Glutamatergic neuron (in vitro differentiated cells): ENCODE results near the gene FOXL1. TPM values are rescaled to one million over a fixed set of nuclear protein-coding genes. Genes with fewer than 3 reads are reported as not detected.
A peak's percentile ranks its signal among the peaks of the same experiment; 100 is the strongest.

ENCODE experiments used
- DNase-seq: peaks from one replicate; pipeline ENCODE4 v3.0.0; 2022
- H3K27ac Mint-ChIP-seq: one replicate; pipeline ENCODE4 v1.8.0; 2020; ENCODE audit warnings: mild to moderate bottlenecking, mixed read lengths, inconsistent platforms; ENCODE audit not compliant: unreplicated experiment
- H3K27me3 Mint-ChIP-seq: one replicate; pipeline ENCODE4 v1.8.0; 2020; ENCODE audit warnings: mild to moderate bottlenecking, moderate library complexity, mixed read lengths, inconsistent platforms; ENCODE audit not compliant: unreplicated experiment
- H3K36me3 Mint-ChIP-seq: one replicate; pipeline ENCODE4 v1.8.0; 2020; ENCODE audit warnings: mild to moderate bottlenecking, mixed read lengths, inconsistent platforms; ENCODE audit not compliant: unreplicated experiment
- H3K4me1 Mint-ChIP-seq: one replicate; pipeline ENCODE4 v1.8.0; 2020; ENCODE audit warnings: mild to moderate bottlenecking, low read depth, mixed read lengths, inconsistent platforms; ENCODE audit not compliant: unreplicated experiment
- H3K4me3 Mint-ChIP-seq: one replicate; pipeline ENCODE4 v1.8.0; 2020; ENCODE audit warnings: mild to moderate bottlenecking, mixed read lengths, inconsistent platforms; ENCODE audit not compliant: unreplicated experiment
- H3K9me3 Mint-ChIP-seq: one replicate; pipeline ENCODE4 v1.8.0; 2020; ENCODE audit warnings: mild to moderate bottlenecking, moderate library complexity, mixed read lengths, inconsistent platforms; ENCODE audit not compliant: unreplicated experiment
- total RNA-seq: library from RNA; stranded (reverse); fragmentation: NEBNext Ultra II Directional; extraction: Animal tissue kit (Norgen Biotek cat#: 25700); gene quantifications from one replicate; pipeline ENCODE4 v1.2.1, GENCODE V29; 2021; ENCODE audit not compliant: unreplicated experiment
- TF ChIP-seq, protein P1 (sequence below): fragments of 200-600 bp; sonication (generic); IDR thresholded peaks from one replicate; pipeline ENCODE4 v1.5.0; 2021; ENCODE audit not compliant: partially characterized antibody, unreplicated experiment

The FOXL1 gene
- total RNA-seq, 1 donor from 2014 or later: not detected

DNA sequence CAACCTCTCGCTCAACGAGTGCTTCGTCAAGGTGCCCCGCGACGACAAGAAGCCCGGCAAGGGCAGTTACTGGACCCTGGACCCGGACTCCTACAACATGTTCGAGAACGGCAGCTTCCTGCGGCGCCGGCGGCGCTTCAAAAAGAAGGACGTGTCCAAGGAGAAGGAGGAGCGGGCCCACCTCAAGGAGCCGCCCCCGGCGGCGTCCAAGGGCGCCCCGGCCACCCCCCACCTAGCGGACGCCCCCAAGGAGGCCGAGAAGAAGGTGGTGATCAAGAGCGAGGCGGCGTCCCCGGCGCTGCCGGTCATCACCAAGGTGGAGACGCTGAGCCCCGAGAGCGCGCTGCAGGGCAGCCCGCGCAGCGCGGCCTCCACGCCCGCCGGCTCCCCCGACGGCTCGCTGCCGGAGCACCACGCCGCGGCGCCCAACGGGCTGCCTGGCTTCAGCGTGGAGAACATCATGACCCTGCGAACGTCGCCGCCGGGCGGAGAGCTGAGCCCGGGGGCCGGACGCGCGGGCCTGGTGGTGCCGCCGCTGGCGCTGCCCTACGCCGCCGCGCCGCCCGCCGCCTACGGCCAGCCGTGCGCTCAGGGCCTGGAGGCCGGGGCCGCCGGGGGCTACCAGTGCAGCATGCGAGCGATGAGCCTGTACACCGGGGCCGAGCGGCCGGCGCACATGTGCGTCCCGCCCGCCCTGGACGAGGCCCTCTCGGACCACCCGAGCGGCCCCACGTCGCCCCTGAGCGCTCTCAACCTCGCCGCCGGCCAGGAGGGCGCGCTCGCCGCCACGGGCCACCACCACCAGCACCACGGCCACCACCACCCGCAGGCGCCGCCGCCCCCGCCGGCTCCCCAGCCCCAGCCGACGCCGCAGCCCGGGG lies 10.4 kb upstream of the FOXL1 start:
- Mint-ChIP-seq H3K36me3 (no peaks in the 10 kb centered on the region), H3K9me3 (peaks cover 6% of the 10 kb centered on the region), H3K27ac (no peak overlapping the region), H3K27me3 (peaks cover 31% of the 10 kb centered on the region), H3K4me1 (peaks cover 7% of the 10 kb centered on the region), H3K4me3 (no peak overlapping the region)
- peak; percentile 44 for DNase-seq
- TF ChIP-seq, protein P1, sequence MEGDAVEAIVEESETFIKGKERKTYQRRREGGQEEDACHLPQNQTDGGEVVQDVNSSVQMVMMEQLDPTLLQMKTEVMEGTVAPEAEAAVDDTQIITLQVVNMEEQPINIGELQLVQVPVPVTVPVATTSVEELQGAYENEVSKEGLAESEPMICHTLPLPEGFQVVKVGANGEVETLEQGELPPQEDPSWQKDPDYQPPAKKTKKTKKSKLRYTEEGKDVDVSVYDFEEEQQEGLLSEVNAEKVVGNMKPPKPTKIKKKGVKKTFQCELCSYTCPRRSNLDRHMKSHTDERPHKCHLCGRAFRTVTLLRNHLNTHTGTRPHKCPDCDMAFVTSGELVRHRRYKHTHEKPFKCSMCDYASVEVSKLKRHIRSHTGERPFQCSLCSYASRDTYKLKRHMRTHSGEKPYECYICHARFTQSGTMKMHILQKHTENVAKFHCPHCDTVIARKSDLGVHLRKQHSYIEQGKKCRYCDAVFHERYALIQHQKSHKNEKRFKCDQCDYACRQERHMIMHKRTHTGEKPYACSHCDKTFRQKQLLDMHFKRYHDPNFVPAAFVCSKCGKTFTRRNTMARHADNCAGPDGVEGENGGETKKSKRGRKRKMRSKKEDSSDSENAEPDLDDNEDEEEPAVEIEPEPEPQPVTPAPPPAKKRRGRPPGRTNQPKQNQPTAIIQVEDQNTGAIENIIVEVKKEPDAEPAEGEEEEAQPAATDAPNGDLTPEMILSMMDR: no peak

DNA sequence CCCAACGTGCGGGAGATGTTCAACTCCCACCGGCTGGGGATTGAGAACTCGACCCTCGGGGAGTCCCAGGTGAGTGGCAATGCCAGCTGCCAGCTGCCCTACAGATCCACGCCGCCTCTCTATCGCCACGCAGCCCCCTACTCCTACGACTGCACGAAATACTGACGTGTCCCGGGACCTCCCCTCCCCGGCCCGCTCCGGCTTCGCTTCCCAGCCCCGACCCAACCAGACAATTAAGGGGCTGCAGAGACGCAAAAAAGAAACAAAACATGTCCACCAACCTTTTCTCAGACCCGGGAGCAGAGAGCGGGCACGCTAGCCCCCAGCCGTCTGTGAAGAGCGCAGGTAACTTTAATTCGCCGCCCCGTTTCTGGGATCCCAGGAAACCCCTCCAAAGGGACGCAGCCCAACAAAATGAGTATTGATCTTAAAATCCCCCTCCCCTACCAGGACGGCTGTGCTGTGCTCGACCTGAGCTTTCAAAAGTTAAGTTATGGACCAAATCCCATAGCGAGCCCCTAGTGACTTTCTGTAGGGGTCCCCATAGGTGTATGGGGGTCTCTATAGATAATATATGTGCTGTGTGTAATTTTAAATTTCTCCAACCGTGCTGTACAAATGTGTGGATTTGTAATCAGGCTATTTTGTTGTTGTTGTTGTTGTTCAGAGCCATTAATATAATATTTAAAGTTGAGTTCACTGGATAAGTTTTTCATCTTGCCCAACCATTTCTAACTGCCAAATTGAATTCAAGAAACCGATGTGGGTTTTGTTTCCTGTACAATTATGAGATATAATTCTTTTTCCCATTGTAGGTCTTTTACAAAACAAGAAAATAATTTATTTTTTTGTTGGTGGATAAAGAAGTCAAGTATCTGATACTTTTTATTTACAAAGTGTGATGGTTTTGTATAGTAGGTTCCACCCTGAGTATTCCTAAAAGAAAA lies 9.4 kb upstream of the FOXL1 start:
- Mint-ChIP-seq H3K27me3 (peaks cover 31% of the 10 kb centered on the region), H3K27ac (no peak overlapping the region), H3K4me1 (peaks cover 7% of the 10 kb centered on the region), H3K9me3 (peaks cover 6% of the 10 kb centered on the region), H3K36me3 (no peaks in the 10 kb centered on the region), H3K4me3 (no peak overlapping the region)
- no peak for DNase-seq
- TF ChIP-seq, protein P1: no peak

DNA sequence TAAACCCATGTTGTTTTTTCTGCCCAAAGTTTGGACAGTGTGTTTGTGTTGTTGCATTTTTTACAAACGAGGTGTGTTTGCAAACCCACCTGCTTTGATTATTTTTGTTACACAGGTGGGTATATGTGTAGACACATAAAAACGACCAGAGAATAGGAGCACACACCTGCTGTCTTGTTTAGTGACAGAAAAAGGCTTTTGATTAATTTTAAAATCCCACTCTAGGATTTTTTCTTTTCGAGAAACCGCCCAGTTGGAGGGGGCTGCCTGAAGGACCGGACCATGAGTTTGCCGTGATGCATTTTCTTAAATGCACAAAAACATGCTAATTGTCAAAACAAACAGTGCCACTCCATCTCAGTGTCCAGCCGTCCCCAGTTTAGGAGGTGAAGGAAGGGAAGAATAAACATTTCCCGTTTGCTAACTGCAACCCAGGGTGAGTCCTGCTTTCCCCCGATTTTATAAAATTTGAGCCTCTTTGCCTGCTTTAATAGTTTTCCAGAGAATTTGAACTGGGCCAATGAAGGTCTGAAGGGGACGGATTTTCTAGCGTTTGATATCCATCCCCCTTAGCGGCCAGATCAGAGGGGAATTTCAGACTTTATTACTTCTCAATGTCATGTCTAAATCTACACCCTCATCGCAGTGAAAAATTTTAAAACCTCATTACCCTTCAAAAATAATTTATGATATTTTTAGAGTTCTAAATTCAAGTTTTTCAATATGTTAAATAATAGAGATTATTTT lies 8.5 kb upstream of the FOXL1 start:
- peaks cover 4% of the 10 kb centered on the region for H3K4me1 Mint-ChIP-seq
- DNase-seq: no peak
- no peak overlapping the region for H3K4me3 Mint-ChIP-seq
- no peaks in the 10 kb centered on the region for H3K36me3 Mint-ChIP-seq
- H3K27me3 Mint-ChIP-seq: peaks cover 35% of the 10 kb centered on the region
- TF ChIP-seq, protein P1: no peak
- peaks cover 6% of the 10 kb centered on the region for H3K9me3 Mint-ChIP-seq
- H3K27ac Mint-ChIP-seq: no peak overlapping the region

DNA sequence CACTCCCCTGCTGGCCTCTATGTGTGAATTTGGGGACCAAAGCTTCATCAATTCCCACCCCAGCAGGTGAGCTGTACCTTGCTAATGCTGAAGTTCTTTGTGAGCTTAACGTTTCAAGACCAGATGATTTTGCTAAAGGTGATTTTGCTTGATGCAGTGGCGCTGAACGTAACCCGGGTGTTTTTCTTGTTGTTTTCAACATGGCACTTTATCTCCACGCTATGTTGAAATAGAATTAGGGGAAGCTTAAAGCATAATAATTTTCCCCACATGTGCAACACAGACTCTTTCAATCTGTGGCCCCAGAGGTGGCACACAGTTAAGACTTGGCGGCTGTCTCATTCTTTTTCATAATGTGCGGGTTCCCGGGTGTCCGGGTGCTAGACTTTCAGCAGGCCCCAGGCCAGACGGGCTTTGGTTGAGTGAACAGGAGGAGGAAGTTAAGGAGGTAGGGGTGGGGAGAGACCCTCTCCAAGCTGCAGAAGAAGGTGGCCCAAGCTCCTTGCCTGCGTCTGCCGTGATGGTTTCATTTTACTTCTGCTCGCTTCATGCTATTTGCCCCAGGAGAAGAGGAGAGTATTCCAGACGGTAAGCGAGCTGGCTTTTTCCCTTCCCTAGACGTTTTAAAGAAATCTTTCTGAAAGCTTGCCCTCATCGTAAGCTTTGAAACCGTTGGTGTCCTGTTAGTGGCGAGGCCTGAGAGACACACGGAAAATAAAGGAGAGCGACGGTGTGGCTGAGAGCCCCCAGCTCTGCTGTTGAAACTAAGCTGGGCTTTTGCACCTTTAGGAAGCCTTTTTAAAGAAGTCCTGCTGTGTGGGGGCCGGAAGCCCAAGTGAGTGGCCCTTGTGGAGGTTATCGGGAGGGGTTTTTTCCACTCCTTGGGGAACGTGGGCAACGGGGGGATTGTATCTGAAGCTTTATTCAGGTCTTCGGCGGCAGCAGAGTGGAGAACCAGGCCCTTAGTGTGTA lies 7.5 kb upstream of the FOXL1 start:
- Mint-ChIP-seq H3K9me3 (peaks cover 3% of the 10 kb centered on the region), H3K4me3 (no peak overlapping the region), H3K27me3 (peaks cover 31% of the 10 kb centered on the region), H3K36me3 (no peaks in the 10 kb centered on the region), H3K4me1 (peaks cover 3% of the 10 kb centered on the region), H3K27ac (no peak overlapping the region)
- DNase-seq: no peak
- TF ChIP-seq, protein P1: no peak
